BE2C (cell line): Measurements from ENCODE around the gene HAGH.

Source experiments
- DNase-seq: peaks from one replicate; pipeline ENCODE4 v3.0.0-alpha.2; 2020
- H3K27me3 ChIP-seq: fragments of 250-450 bp; sonication (Bioruptor Pico); 2 replicates; pipeline ENCODE4 v1.5.1; 2020; ENCODE audit warnings: mild to moderate bottlenecking
- H3K36me3 ChIP-seq: fragments of 250-450 bp; sonication (Bioruptor Pico); 2 replicates; pipeline ENCODE4 v1.5.1; 2020; ENCODE audit warnings: mild to moderate bottlenecking
- H3K4me1 ChIP-seq: fragments of 250-450 bp; sonication (Bioruptor Pico); 2 replicates; pipeline ENCODE4 v1.5.1; 2020
- H3K4me3 ChIP-seq: 2 replicates; pipeline ENCODE4 v1.5.1; 2011; ENCODE audit warnings: low read depth, low read length
- H3K9me3 ChIP-seq: fragments of 250-450 bp; sonication (Bioruptor Pico); 2 replicates; pipeline ENCODE4 v1.5.1; 2020
- TF ChIP-seq, protein P1 (sequence below): IDR thresholded peaks from 2 replicates; pipeline ENCODE4 v1.5.1; 2012; ENCODE audit warnings: mild to moderate bottlenecking, low read depth, low read length

HAGH gene

GRCh38 chr16:1761751-1762150, 64.9 kb downstream of the HAGH start:
- Histone ChIP-seq H3K4me1 (no peaks in the 10 kb centered on the region), H3K36me3 (peaks cover 59% of the 10 kb centered on the region), H3K4me3 (no peak overlapping the region), H3K9me3 (no peaks in the 10 kb centered on the region), H3K27me3 (no peaks in the 10 kb centered on the region)
- TF ChIP-seq, protein P1, sequence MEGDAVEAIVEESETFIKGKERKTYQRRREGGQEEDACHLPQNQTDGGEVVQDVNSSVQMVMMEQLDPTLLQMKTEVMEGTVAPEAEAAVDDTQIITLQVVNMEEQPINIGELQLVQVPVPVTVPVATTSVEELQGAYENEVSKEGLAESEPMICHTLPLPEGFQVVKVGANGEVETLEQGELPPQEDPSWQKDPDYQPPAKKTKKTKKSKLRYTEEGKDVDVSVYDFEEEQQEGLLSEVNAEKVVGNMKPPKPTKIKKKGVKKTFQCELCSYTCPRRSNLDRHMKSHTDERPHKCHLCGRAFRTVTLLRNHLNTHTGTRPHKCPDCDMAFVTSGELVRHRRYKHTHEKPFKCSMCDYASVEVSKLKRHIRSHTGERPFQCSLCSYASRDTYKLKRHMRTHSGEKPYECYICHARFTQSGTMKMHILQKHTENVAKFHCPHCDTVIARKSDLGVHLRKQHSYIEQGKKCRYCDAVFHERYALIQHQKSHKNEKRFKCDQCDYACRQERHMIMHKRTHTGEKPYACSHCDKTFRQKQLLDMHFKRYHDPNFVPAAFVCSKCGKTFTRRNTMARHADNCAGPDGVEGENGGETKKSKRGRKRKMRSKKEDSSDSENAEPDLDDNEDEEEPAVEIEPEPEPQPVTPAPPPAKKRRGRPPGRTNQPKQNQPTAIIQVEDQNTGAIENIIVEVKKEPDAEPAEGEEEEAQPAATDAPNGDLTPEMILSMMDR, result no peak
- no peak for DNase-seq

- TF ChIP-seq, protein P1, result no peak
- Histone ChIP-seq H3K27me3 (no peaks in the 10 kb centered on the region), H3K4me3 (no peak overlapping the region), H3K4me1 (no peaks in the 10 kb centered on the region), H3K36me3 (peaks cover 55% of the 10 kb centered on the region), H3K9me3 (no peaks in the 10 kb centered on the region)
- DNase-seq, result no peak
Observed at GRCh38 chr16:1760911-1761310, 65.7 kb downstream of the HAGH start.

- Histone ChIP-seq H3K27me3 (no peaks in the 10 kb centered on the region), H3K4me3 (no peak overlapping the region), H3K36me3 (peaks cover 43% of the 10 kb centered on the region), H3K9me3 (no peaks in the 10 kb centered on the region), H3K4me1 (no peaks in the 10 kb centered on the region)
- TF ChIP-seq, protein P1, result no peak
- no peak for DNase-seq
Observed at GRCh38 chr16:1759511-1759910, 67.1 kb downstream of the HAGH start.

GRCh38 chr16:1758923-1759322, 67.7 kb downstream of the HAGH start:
- Histone ChIP-seq H3K36me3 (peaks cover 42% of the 10 kb centered on the region), H3K4me1 (no peaks in the 10 kb centered on the region), H3K27me3 (no peaks in the 10 kb centered on the region), H3K4me3 (no peak overlapping the region), H3K9me3 (no peaks in the 10 kb centered on the region)
- TF ChIP-seq, protein P1, result no peak
- DNase-seq, result no peak

GRCh38 chr16:1757714-1758461, 68.7 kb downstream of the HAGH start:
- Histone ChIP-seq H3K9me3 (no peaks in the 10 kb centered on the region), H3K27me3 (no peaks in the 10 kb centered on the region), H3K4me1 (no peaks in the 10 kb centered on the region), H3K36me3 (peaks cover 43% of the 10 kb centered on the region), H3K4me3 (no peak overlapping the region)
- TF ChIP-seq, protein P1, result no peak
- DNase-seq, result no peak
